NB4 (cell line): ENCODE results near the gene CPXM1.
"Not testable (repeated sequence)": the region's sequence is repeated elsewhere in the genome, so short reads cannot be mapped to it uniquely, and the experiment has no call there.

Experiments used
- DNase-seq: peaks from one replicate; pipeline ENCODE4 v3.0.0; 2010; ENCODE audit warnings: low read depth
- H3K4me3 ChIP-seq: one replicate; pipeline ENCODE4 v1.5.1; 2011; ENCODE audit warnings: mild to moderate bottlenecking, low read depth, low read length, moderate library complexity
- CTCF ChIP-seq: IDR thresholded peaks from one replicate; pipeline ENCODE4 v1.5.1; 2012; ENCODE audit warnings: low read depth, low read length
- MAX ChIP-seq: IDR thresholded peaks from 2 replicates; pipeline ENCODE4 v1.6.1; 2011; ENCODE audit warnings: low read depth, low read length
- MYC ChIP-seq: IDR thresholded peaks from 2 replicates; pipeline ENCODE4 v1.6.1; 2011; ENCODE audit warnings: low read depth, low read length
- POLR2A ChIP-seq: IDR thresholded peaks from 2 replicates; pipeline ENCODE4 v1.6.1; 2011; ENCODE audit warnings: mild to moderate bottlenecking; ENCODE audit not compliant: insufficient read length; ENCODE audit errors: extremely low read depth

CPXM1 gene

GRCh38 chr20:2815242-2815900 is 14.9 kb upstream of the CPXM1 start:
- no peak for DNase-seq
- H3K4me3 ChIP-seq, result no peak overlapping the region

GRCh38 chr20:2814587-2815051 is 14.2 kb upstream of the CPXM1 start, which contains the start of gene C20orf141:
Gene C20orf141 (plus strand): TSS chr20:2814987. CDS start chr20:2815185, 198 bp downstream.
- TF ChIP-seq MYC (no peak), MAX (no peak), CTCF (no peak), POLR2A (no peak)
- no peak within 1 kb of the TSS for H3K4me3 ChIP-seq
- DNase-seq, result peak; percentile 74

More at GRCh38 chr20:2815242-2815900, 14.9 kb upstream of the CPXM1 start:
- TF ChIP-seq MYC (no peak), POLR2A (no peak), MAX (no peak), CTCF (no peak)

- H3K4me3 ChIP-seq, result no peak overlapping the region
- no peak for TF ChIP-seq CTCF
- no peak for TF ChIP-seq POLR2A
- TF ChIP-seq MYC, result no peak
- TF ChIP-seq MAX, result no peak
- DNase-seq, result no peak
These were observed 13.6 kb upstream of the CPXM1 start for GRCh38 chr20:2814076-2814475.

GRCh38 chr20:2812189-2812588 is 11.8 kb upstream of the CPXM1 start:
- TF ChIP-seq POLR2A (no peak), CTCF (no peak), MAX (no peak), MYC (no peak)
- H3K4me3 ChIP-seq, result no peak overlapping the region
- no peak for DNase-seq

GRCh38 chr20:2809690-2810089 is 9.3 kb upstream of the CPXM1 start:
- no peak for DNase-seq
- TF ChIP-seq MAX, result no peak
- no peak for TF ChIP-seq POLR2A
- TF ChIP-seq CTCF, result no peak
- TF ChIP-seq MYC, result no peak
- H3K4me3 ChIP-seq, result no peak overlapping the region

- H3K4me3 ChIP-seq, DNase-seq: not testable (repeated sequence)
These were observed 7.5 kb upstream of the CPXM1 start for GRCh38 chr20:2807929-2808328.
